ENCODE measurements around the gene ZFAND3.

The ZFAND3 gene

DNA sequence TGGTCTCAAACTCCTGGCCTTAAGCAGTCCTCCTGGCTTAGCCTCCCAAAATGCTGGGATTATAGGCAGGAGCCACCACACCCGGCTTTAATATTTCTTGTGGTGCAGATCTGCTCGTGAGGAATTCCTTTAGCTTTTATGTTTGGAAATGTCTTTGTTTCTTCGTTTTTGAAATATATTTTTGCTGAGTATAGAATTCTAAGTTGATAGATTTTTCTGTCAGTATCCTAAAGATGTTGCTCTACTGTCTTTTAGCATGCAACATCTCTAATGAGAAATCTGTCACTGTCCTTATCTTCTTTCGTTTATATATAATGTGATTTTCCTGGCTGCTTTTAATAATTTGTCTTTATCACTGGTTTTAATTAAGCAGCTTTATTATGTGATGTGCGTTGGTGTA is 75.1 kb downstream of the ZFAND3 start:
- DNase-seq (ENCODE audit: low read depth, low spot score): no peak

DNA sequence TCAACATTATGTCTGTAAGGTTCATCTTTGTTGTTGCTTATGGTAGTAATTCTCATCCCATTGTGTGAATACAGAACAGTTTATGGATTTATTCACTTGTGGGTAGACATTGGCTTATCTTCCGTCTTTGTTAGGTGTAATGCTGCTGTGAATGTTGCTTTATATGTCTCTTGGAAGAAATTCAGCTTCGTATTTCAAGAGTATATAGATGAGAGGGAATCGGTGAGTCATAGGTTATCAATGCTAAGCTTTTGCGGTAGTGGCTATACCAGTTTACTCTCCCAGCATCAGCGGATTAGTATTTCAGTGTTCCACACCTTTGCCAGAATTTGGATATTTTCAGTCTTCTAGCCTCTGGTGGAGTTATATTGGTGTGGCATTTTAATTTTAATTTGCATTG is 77.8 kb downstream of the ZFAND3 start:
- DNase-seq (ENCODE audit: low read depth, low spot score): no peak

DNA sequence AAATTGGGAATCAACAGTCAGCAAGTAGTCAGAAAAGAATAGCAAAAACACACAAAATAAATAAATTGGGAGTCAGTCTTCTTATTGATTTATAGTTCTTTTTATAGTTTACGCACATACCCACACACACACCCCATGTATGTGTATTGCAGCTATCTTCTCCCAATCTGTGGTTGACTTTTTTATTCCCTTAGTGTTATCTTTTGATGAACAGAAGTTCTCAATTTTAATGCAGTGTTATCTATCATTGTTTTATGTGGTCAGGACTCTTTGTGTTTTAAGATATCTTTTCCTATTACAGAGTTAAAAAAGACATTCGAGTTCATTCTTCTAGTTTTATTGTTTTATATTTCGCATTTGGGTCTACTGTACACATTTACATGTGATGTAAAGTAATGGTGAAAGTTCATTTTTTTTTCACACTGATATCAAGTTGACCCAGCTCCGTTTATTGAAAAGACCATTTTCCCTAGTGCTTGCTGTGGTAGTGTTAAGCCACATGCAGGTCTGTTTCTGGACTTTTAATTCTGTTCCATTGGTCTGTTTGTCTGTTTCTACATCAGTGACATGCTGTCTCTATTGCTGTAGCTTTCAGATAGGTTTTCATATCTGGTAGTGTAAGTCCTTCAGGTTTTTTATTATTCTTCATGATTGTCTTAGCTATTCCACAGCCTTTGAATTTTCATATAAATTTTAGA is 78.4 kb downstream of the ZFAND3 start:
- DNase-seq (ENCODE audit: low read depth, low spot score): no peak

DNA sequence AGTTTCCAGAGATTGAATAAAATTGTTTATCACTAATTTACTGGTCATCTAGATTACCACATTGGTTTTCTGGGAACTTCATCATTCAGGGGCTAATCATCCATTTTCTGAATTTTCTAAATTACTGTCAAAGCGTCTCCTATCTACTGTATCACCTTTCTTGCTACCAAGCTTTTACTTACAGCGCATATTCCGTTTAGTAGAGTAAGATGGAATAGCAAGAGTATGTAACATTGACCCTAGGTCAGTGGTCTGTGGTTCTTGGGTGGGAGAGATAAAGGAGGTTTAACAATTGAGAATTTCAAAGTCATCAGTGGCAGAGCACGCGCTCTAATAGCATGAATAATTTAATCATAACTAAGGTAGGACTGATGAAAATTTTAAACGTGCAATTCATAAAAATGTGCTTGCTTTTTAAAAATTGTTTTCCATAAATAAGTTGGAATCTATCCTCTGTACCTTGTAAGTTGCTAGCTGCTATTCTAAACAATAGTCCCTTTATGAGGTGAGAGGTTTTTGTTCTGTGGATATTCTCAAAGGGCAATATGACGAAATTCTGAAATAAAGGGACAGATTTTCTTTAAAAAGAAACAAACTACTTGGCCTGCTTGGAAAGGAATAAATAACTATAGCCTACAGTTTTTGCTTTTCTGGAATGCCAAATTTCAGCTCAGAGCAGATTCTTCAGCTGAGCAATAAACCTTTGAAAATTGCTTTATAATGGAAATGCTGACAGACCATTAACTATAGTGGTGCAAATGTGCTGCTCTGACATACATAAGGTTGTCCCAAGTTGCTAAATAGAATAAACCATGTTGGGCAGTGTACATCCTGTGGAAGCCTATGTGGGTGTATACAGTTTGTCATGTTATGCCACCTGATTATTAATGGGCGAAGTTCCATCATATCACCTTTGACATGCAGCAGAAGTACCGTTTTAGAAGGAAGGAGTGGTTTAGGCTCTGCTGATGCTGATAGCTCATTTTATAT is 84.1 kb downstream of the ZFAND3 start:
- DNase-seq (ENCODE audit: low read depth, low spot score): no peak

DNA sequence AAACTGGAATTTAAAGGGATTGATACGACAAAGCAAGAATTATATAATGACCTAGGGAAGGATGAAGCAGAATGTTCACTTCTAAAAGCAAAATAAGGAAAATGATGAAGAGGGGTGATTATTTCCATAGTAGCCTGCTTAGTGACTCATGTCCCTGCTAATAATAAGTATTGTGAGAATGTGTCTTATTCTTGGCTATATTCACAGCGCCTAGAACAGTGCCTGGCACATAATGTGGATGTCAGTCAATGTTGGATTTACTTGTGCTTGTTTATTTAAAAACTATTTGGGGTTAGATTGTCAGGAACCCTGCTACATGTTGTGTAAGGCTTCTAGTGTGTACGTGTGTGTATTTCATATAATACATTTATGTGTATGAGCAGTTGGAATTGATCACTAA is 85.1 kb downstream of the ZFAND3 start:
- no peak for DNase-seq (ENCODE audit: low read depth, low spot score)

DNA sequence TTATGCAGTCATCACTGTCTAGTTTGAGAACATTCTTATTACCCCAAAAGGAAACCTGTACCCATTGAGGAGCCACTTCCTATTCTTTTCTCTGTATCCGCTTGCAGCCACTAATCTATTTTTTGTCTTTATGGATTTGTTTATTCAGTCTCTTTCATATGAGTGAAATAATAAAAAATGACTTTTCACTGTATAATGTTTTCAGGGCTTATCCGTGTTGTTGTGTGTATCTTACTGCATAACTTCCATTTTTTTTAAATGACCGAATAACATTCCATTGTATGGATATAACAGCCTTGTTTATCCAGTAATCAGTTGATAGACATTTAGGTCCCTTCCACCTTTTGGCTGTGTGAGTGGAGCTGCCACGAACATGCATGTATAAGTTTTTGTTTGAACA is 86.6 kb downstream of the ZFAND3 start:
- DNase-seq (ENCODE audit: low read depth, low spot score): no peak

DNA sequence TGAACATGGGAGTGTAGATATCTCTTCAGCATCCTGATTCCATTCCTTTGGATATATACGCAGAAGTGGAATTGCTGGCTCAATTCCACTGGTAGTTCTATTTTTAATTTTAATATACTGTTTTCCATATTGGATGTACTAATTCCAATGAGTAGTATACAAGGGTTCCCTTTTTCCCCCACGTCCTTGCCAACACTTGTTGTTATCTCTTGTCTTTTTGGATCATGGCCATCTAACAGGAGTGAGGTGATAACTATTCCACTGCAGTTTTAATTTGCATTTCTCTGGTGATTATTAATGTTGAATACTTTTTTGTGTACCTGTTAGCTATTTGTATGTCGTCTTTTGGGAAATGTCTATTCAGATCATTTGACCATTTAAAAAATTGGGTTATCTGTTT is 91.5 kb downstream of the ZFAND3 start:
- DNase-seq (ENCODE audit: low read depth, low spot score): no peak

DNA sequence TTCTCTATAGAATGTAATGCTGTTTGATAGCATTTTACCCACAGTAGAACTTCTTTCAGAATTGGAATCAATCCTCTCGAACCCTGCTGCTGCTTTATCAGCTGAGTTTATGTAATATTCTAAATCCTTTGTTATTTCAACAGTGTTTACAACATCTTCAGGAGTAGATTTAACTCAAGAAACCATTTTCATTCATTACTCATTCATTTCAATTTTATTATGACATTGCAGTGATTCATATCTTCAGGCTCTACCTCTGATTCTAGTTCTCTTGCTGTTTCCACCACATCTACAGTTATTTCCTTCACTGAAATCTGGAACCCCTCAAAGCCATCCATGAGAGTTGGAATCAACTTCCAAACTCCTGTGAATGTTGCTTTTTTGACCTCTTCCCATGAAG is 93.7 kb downstream of the ZFAND3 start:
- DNase-seq (ENCODE audit: low read depth, low spot score): no peak

DNA sequence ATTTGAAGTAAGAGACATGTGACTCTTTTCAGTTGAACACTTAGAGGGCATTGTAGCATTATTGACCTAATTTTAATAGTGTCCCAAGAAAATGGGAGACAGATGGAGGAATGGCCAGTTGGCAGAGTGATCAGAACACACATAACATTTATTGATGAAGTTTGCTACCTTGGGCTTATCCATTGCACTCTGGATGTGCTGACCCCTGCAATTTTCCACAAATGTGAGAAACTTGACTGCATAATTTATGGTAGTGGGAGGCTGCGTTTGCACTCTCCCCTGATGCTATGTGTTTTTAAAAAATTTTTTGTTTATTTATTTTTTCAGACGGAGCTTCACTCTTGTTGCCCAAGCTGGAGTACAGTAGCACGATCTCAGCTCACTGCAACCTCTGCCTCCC is 95.9 kb downstream of the ZFAND3 start:
- DNase-seq (ENCODE audit: low read depth, low spot score): no peak

DNA sequence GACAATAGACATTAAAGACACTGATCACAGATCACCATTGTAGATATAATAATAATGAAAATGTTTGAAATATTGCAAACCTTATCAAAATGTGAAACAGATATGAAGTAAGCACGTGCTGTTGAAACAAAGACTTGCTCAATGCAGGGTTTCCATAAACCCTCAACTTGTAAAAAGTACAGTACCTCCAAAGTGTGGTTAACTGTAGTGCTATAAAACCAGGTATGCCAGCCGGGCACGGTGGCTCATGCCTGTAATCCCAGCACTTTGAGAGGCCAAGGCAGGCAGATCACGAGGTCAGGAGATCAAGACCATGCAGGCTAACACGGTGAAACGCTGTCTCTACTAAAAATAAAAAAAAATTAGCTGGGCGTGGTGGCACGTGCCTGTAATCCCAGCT is 96.6 kb downstream of the ZFAND3 start:
- no peak for DNase-seq (ENCODE audit: low read depth, low spot score)

DNA sequence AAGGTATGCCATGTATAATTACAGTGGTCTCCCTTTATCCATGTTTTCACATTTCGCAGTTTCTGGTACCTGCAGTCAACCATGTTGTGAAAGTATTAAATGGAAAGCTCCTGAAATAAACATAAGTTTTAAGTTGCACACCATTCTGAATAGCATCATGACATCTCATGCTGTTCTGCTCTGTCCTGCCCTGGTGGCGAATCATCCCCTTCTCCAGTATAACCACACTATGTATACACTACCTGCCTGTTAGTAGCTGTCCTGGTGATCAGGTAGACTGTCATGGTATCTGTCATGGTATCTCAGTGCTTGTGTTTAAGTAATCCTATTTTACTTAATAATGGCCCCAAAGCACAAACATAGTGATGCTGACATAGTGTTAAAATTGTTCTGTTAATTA is 97.1 kb downstream of the ZFAND3 start:
- DNase-seq (ENCODE audit: low read depth, low spot score): no peak

DNA sequence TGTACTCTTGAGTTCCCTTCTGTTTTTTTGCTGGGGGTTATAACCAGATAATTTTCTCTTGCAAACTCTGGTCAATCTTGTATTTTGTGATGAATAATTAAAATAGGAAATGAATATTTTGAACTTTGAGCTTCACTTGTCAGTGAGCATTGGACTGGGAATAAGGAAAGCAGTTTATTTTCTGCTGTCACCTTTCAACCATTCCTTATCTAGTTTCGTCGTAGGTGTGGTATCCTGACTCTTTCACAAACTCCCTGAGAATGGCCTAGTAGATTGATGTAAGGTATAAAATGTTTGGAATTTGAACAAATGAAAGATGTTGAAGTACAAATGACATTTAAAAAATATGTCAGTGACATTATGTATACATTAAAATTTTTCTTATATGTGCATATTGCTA is 98.0 kb downstream of the ZFAND3 start:
- DNase-seq (ENCODE audit: low read depth, low spot score): no peak

DNA sequence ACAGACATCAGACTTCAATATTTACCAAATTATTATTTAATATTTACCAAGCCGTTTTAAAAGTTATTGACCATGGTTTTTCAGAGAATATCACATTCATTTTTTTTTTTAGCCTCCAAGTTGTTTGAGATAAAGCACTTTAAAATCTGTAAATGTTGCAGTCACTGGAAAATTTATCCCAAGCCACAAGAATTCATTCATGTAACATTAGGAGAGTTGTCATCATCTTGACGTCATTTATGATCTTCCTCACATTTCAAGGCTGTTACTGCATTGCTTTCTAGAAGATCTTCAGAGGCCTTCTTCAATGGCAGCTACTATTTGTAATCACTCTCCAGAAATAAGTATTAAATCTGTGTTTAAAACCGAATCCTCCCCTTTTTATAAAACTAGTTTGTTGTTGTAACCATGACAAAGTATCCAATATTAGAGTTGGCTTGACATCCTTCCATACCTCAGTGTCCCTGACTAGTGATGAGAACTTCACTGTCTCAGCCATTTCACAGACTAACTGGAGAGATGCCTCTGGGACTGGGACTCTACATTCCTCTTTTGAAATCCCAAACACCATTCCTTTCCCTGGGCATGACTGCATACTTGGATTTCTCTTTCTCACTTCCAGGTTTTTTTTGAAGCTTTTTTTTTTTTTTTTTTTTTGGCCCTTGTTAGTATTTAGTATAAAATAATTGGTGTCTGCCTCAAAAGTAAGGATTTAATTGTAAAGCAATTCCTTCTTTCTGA is 100.1 kb downstream of the ZFAND3 start:
- DNase-seq (ENCODE audit: low read depth, low spot score): no peak

DNA sequence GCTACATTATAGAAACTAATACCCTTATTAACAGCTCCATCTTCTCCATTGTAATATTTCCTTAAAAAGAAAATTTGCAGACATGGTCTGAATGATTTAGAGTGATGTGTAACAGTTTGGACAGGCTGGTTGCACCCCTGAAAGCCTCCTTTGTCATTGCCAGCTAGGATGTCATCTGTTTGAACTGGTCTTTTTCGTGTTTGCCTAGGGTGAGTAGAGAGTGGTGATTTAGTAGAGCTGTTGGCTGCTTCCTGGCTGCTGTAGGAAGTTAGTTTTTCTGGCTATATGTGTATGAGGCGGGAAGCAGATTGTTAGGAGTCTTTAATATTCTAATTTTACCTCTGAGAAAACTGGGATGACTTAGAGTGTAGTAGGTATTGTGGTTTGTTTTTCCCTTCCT is 101.1 kb downstream of the ZFAND3 start:
- DNase-seq (ENCODE audit: low read depth, low spot score): no peak

DNA sequence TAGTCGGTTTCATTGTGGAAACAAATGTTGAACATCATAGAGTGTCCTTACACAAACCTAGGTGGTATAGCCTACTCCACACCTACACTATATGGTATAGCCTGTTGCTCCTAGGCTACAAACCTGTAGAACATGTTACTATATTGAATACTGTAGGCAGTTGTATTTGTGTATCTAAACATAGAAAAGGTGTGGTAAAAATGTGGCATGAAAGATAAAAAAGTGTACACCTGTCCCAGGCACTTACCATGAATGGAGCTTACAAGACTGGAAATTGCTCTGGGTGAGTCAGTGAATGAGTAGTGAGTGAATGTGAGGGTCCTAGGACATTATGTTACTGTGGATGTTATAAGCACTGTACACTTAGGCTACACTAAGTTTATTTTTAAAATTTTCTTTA is 103.0 kb downstream of the ZFAND3 start:
- no peak for DNase-seq (ENCODE audit: low read depth, low spot score)

DNA sequence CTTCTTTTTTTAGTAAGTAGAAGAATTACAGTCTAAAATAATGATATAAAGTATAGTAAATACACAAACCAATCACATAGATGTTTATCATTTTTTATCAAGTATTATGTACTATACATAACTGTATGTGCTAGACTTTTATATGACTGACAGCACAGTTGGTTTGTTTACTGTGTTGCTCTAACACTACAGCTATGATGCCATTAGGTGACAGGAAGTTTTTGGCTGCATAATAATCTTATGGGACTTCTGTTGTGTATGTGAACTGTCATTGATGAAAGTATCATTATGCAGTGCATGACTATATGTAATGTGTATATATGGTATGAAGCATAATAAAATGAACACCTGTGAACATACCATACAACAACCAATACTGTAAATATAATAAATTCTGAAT is 104.0 kb downstream of the ZFAND3 start:
- no peak for DNase-seq (ENCODE audit: low read depth, low spot score)

DNA sequence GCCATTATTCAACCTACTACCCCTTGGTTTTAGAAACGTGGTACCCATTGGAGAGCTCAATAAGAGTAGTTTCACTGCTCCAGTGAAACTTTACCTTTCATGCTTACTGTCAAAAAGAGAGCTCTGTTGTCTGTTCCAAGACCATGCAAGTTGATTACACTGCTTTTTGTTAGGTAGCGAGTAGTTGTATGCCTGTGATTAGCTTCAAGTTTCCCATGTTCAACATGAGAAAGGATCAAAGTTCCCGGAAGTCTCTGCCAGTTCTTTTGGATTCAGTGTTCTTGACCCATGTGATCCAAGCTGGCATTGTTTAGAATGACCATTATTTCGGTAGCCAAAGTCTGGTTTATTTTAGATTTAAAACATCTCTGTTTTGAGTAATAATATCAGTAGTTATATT is 107.1 kb downstream of the ZFAND3 start:
- DNase-seq (ENCODE audit: low read depth, low spot score): no peak

DNA sequence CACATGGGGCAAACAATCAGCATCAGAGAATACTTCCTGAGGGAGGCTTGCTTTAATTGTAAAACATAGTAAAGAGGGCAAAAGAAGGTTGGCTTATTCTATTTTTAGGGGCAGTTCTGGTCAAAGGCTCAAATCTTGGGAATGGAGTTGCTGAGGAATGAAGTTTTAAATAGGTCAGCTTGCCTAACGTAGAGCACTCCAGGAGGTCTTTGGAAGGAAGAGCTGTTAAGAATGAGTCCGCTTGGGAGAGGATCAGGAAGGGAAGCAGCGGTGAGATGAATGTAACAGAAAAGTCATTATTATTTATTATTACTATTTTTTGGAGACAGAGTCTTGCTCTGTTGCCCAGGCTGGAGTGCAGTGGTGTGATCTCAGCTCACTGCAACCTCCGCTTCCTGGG is 108.7 kb downstream of the ZFAND3 start:
- no peak for DNase-seq (ENCODE audit: low read depth, low spot score)

DNA sequence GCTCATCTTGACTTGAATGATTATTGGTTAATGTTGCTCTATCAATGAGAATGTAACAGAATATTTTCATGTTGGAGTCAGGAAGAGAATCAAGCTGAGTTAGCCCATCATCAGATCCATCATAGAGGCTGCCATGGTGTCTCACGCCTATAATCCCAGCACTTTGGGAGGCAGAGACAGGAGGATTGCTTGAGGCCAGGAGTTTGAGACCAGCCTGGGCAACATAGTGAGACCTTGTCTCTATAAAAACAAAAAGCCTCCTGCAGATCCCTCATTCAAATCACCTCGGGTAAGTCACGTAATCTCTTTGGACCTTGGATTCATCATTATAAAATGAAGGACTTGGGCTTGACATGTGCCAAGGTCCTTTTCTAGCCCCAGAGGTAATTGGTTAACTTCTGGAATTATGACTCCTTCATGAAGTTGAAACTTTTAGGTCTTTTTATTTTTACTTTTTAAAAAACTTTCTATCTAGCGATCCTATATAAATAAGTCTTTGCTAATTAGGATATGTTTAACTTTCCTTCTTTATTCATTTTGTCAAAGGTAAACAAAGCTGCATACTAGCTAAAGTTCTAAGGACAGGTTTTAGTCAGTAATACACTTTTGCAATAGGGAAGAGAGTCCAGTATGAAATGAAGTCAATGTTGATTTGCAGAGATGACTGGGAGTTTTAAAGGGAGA is 110.9 kb downstream of the ZFAND3 start:
- no peak for DNase-seq (ENCODE audit: low read depth, low spot score)

DNA sequence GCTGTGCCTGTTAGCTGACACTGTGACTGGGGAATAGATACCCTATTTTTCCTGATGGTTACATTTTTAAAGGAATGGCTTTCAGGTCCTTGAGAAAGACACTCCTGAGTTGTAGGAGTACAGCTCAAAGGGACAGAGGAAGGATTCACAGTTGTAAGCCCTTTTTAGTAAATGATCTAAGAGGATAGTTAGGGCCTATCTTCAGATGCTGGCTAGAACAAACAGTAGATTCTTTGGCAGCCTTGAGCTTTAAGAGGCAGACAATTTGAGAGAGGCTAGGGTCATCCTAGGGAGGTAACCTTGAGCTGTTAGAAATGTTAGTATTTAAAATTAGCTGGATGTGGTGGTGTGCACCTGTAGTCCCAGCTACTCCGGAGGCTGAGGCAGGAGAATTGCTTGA is 111.5 kb downstream of the ZFAND3 start:
- no peak for DNase-seq (ENCODE audit: low read depth, low spot score)

DNA sequence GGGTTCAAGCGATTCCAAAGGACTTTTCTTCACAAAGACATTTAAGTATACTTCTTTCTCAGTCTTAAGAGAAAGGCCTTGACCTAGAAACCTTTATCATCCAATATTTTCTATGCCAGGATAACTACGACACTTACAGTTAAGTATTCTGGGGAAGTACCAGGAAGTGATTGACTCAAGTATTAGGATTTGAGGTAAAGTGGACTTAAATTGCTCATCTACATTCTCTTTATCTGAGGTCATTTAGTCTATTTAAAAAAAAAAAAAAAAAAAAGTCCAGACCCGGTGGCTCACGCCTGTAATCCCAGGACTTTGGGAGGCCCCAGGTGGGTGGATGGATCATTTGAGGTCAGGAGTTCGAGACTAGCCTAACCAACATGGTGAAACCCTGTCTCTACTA is 114.7 kb downstream of the ZFAND3 start:
- DNase-seq (ENCODE audit: low read depth, low spot score): no peak

DNA sequence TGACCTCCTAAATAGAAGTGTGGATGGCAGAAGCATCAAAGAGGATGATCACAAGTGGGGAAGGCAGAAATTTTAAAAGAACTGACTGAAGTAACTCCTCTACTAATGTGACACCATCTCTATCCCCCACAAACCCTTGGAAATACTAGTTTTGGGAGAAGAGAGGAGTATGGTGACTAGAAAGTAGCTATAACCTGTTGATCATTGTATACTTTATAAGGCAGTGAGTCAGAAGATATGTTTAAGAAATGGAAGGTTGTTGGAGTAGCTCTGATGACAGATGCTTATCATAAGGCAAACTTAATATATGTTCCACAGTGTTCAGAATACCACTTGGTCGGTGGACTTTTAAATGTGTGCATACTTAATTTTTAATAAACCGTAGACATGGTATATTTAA is 116.6 kb downstream of the ZFAND3 start:
- no peak for DNase-seq (ENCODE audit: low read depth, low spot score)
